Liver (tissue), 9 donors: ENCODE results near the gene CIPC. TPM values are rescaled to one million over a fixed set of nuclear protein-coding genes. Genes with fewer than 3 reads are reported as not detected.

ENCODE experiments used
- DNase-seq: peaks from one replicate; pipeline ENCODE4 v3.0.0-alpha.2; 2017; ENCODE audit warnings: low spot score
- H3K27ac ChIP-seq, 2 donors: one replicate each; pipeline ENCODE4 v1.7.0; 2013; ENCODE audit warnings: inconsistent platforms in 2 of 2, low read length in 2 of 2, control low read depth in 1 of 2, low read depth in 1 of 2, mild to moderate bottlenecking in 1 of 2
- H3K27me3 ChIP-seq, 4 donors: one replicate each; pipeline versions ENCODE4 v1.6.1 to v1.7.0; 2013; ENCODE audit warnings: low read length in 3 of 4, inconsistent platforms in 1 of 4, mild to moderate bottlenecking in 1 of 4, moderate library complexity in 1 of 4; ENCODE audit not compliant: control insufficient read depth in 4 of 4, insufficient read depth in 4 of 4
- H3K36me3 ChIP-seq, 4 donors: one replicate each; pipeline versions ENCODE4 v1.6.1 to v1.7.0; 2013; ENCODE audit warnings: low read length in 3 of 4, mild to moderate bottlenecking in 3 of 4, low read depth in 1 of 4, moderate library complexity in 1 of 4; ENCODE audit not compliant: control insufficient read depth in 4 of 4, insufficient read depth in 3 of 4
- H3K4me1 ChIP-seq, 4 donors: one replicate each; pipeline versions ENCODE4 v1.6.1 to v1.7.0; 2013; ENCODE audit warnings: low read length in 3 of 4, mild to moderate bottlenecking in 3 of 4, moderate library complexity in 1 of 4; ENCODE audit not compliant: control insufficient read depth in 4 of 4, insufficient read depth in 4 of 4
- H3K4me3 ChIP-seq, 3 donors: one replicate each; pipeline versions ENCODE4 v1.6.1 to v1.7.0; 2013; ENCODE audit warnings: low read length in 3 of 3, control low read depth in 1 of 3, low read depth in 1 of 3, mild to moderate bottlenecking in 1 of 3
- H3K9ac ChIP-seq, 2 donors: one replicate each; pipeline ENCODE4 v1.7.0; 2013; ENCODE audit warnings: low read length in 2 of 2, mild to moderate bottlenecking in 2 of 2, moderate library complexity in 2 of 2, control low read depth in 1 of 2, low read depth in 1 of 2
- H3K9me3 ChIP-seq, 4 donors: one replicate each; pipeline versions ENCODE4 v1.6.1 to v1.7.0; 2013; ENCODE audit warnings: low read length in 3 of 4; ENCODE audit not compliant: control insufficient read depth in 4 of 4
- CTCF ChIP-seq: fragments of 150-350 bp; IDR thresholded peaks from 2 replicates; pipeline ENCODE4 v1.5.1; 2017; ENCODE audit warnings: improper control_type of control experiment, low read depth, low read length; ENCODE audit not compliant: missing input control
- GABPA ChIP-seq, 2 donors: IDR thresholded peaks in 1 of 2; conservative IDR thresholded peaks in 1 of 2; 2 replicates each; pipeline ENCODE4 v1.6.1; 2016; ENCODE audit warnings: antibody characterized with exemption in 2 of 2, mild to moderate bottlenecking in 1 of 2, moderate library complexity in 1 of 2
- HNF4A ChIP-seq, 2 donors: conservative IDR thresholded peaks; 2 replicates each; pipeline ENCODE4 v1.6.1; 2016; ENCODE audit warnings: antibody characterized with exemption in 2 of 2, mild to moderate bottlenecking in 2 of 2
- JUND ChIP-seq, 2 donors: IDR thresholded peaks; 2 replicates each; pipeline ENCODE4 v1.6.1; 2016; ENCODE audit warnings: antibody characterized with exemption in 2 of 2
- MAX ChIP-seq: IDR thresholded peaks from 2 replicates; pipeline ENCODE4 v1.6.1; 2016; ENCODE audit warnings: antibody characterized with exemption
- RAD21 ChIP-seq, 2 donors: IDR thresholded peaks; 2 replicates each; pipeline ENCODE4 v1.6.1; 2016; ENCODE audit warnings: antibody characterized with exemption in 2 of 2, mild to moderate bottlenecking in 2 of 2
- REST ChIP-seq: IDR thresholded peaks from 2 replicates; pipeline ENCODE4 v1.6.1; 2016; ENCODE audit warnings: antibody characterized with exemption, mild to moderate bottlenecking
- RXRA ChIP-seq, 2 donors: IDR thresholded peaks; 2 replicates each; pipeline ENCODE4 v1.6.1; 2017 to 2018; ENCODE audit warnings: antibody characterized with exemption in 2 of 2, mild to moderate bottlenecking in 1 of 2
- SP1 ChIP-seq: IDR thresholded peaks from 2 replicates; pipeline ENCODE4 v1.6.1; 2018; ENCODE audit warnings: antibody characterized with exemption, mild to moderate bottlenecking
- WGBS: extraction: QIAGEN DNeasy Blood & Tissue Kit; methylation state at CpG from one replicate; pipeline ENCODE4 v1.1.7; 2013; 5-methylcytosine and 5-hydroxymethylcytosine counted together
- polyA plus RNA-seq, 2 donors: library from polyadenylated mRNA; stranded (reverse) in 1 of 2; unstranded in 1 of 2; fragments of 200-250 nt in 1 of 2; fragments of >200 nt in 1 of 2; fragmentation: Nextera tagmentation in 1 of 2; extraction: Ambion mirVana in 1 of 2; gene quantifications; one replicate each; pipeline versions ENCODE4 v1.2.1 to v1.2.3, GENCODE V29; 2013 to 2015
- total RNA-seq, 2 donors: library from RNA; depleted of rRNA; stranded (reverse); fragments of >200 nt; gene quantifications; one replicate each; pipeline ENCODE4 v1.2.3, GENCODE V29; 2014
- donor health status: healthy.
- donor health status: healthy.
- donor health status: healthy.
- donor health status: healthy.
- donor health status: healthy.

The CIPC gene
- total and polyA plus RNA-seq, 4 donors: 5.2 to 17.8 (median 6.7) TPM

GRCh38 chr14:77092676-77093075 is 5.4 kb upstream of the CIPC start:
- H3K27me3 ChIP-seq: no peaks in the 10 kb centered on the region
- H3K36me3 ChIP-seq: no peaks in the 10 kb centered on the region
- TF ChIP-seq JUND (IDR thresholded peaks at IDR 0.05) (no peak), GABPA (IDR thresholded peaks at IDR 0.05 in 1 of 2, conservative IDR thresholded peaks at IDR 0.05 in 1 of 2) (no peak), SP1 (peak; percentile 36), HNF4A (conservative IDR thresholded peaks at IDR 0.05) (no peak), REST (no peak)
- no peak overlapping the region for H3K4me3 ChIP-seq
- H3K27ac ChIP-seq: no peak overlapping the region
- H3K9me3 ChIP-seq: peaks cover 0 to 9% (median 5%) of the 10 kb centered on the region in 4 donors
- no peak for DNase-seq
- H3K9ac ChIP-seq: no peak overlapping the region
- peaks cover 0 to 8% (median 4%) of the 10 kb centered on the region in 4 donors for H3K4me1 ChIP-seq
- 57% methylated on average over 3 of the region's 3 CpGs for WGBS

- TF ChIP-seq GABPA (IDR thresholded peaks at IDR 0.05 in 1 of 2, conservative IDR thresholded peaks at IDR 0.05 in 1 of 2): no peak
- peak in 1 of 2 donors; percentile 12 for TF ChIP-seq RXRA (IDR thresholded peaks at IDR 0.05)
- peak; percentile 91 to 95 for TF ChIP-seq RAD21 (IDR thresholded peaks at IDR 0.05)
- TF ChIP-seq CTCF: peak; percentile 83
- peak; percentile 79 for DNase-seq
- H3K4me1 ChIP-seq: peaks cover 5 to 17% (median 10%) of the 10 kb centered on the region in 4 donors
- H3K9ac ChIP-seq: no peak overlapping the region
- no peak overlapping the region for H3K27ac ChIP-seq
- no peak overlapping the region for H3K4me3 ChIP-seq
- no peaks in the 10 kb centered on the region for H3K27me3 ChIP-seq
- WGBS: 19% methylated on average over 8 of the region's 8 CpGs
- peaks cover 0 to 9% (median 5%) of the 10 kb centered on the region in 4 donors for H3K9me3 ChIP-seq
- H3K36me3 ChIP-seq: no peaks in the 10 kb centered on the region
These were observed 3.3 kb upstream of the CIPC start for GRCh38 chr14:77094672-77095284.

GRCh38 chr14:77097006-77097699 is 905 bp upstream of the CIPC start:
- no peaks in the 10 kb centered on the region for H3K9me3 ChIP-seq
- peaks cover 6 to 24% (median 13%) of the 10 kb centered on the region in 4 donors for H3K4me1 ChIP-seq
- H3K36me3 ChIP-seq: no peaks in the 10 kb centered on the region
- H3K9ac ChIP-seq: peak overlapping the region; percentile 50 to 96
- H3K27me3 ChIP-seq: no peaks in the 10 kb centered on the region
- WGBS: 6% methylated on average over 20 of the region's 20 CpGs
- peak; percentile 50 for TF ChIP-seq MAX
- TF ChIP-seq REST: peak; percentile 75
- TF ChIP-seq RXRA (IDR thresholded peaks at IDR 0.05): peak in 1 of 2 donors; percentile 15
- peak in 1 of 2 donors; percentile 14 for TF ChIP-seq HNF4A (conservative IDR thresholded peaks at IDR 0.05)
- TF ChIP-seq CTCF: no peak
- peak overlapping the region; percentile 98 for H3K27ac ChIP-seq
- DNase-seq: no peak
- H3K4me3 ChIP-seq: peak overlapping the region; percentile 64 to 80 (median 76)
